NT2/D1 (cell line): ENCODE measurements around the gene RASGEF1B.

Source experiments
- DNase-seq: peaks from one replicate; pipeline ENCODE4 v3.0.0-alpha.2; 2011; ENCODE audit warnings: low read depth, low spot score
- H3K27me3 ChIP-seq: 2 replicates; pipeline ENCODE4 v1.6.0; 2011; ENCODE audit warnings: mild to moderate bottlenecking; ENCODE audit not compliant: insufficient read length, insufficient read depth
- H3K36me3 ChIP-seq: 2 replicates; pipeline ENCODE4 v1.6.1; 2011; ENCODE audit warnings: mild to moderate bottlenecking, low read length, mixed read lengths; ENCODE audit not compliant: insufficient read depth, insufficient read length
- H3K4me1 ChIP-seq: 2 replicates; pipeline ENCODE4 v1.5.1; 2011; ENCODE audit not compliant: insufficient read depth, insufficient read length
- H3K4me3 ChIP-seq: 2 replicates; pipeline ENCODE4 v1.5.1; 2011; ENCODE audit warnings: low read depth; ENCODE audit not compliant: insufficient read length
- H3K9ac ChIP-seq: 2 replicates; pipeline ENCODE4 v1.6.0; 2011; ENCODE audit warnings: low read depth; ENCODE audit not compliant: insufficient read length
- H3K9me3 ChIP-seq: 2 replicates; pipeline ENCODE4 v1.5.1; 2011; ENCODE audit warnings: mild to moderate bottlenecking, low read length; ENCODE audit not compliant: insufficient read depth
- SUZ12 ChIP-seq: IDR thresholded peaks from 2 replicates; pipeline ENCODE4 v1.6.1; 2011; ENCODE audit not compliant: insufficient read length, insufficient read depth; ENCODE audit errors: extremely low read depth
- YY1 ChIP-seq: IDR thresholded peaks from 2 replicates; pipeline ENCODE4 v1.6.1; 2011; ENCODE audit not compliant: insufficient read length, insufficient read depth
- ZNF274 ChIP-seq: IDR thresholded peaks from 2 replicates; pipeline ENCODE4 v1.6.1; 2011; ENCODE audit warnings: mild to moderate bottlenecking, low read depth, low read length

RASGEF1B gene

GRCh38 chr4:81505726-81506125 is 34.0 kb upstream of the RASGEF1B start:
- Histone ChIP-seq H3K36me3 (no peaks in the 10 kb centered on the region), H3K9me3 (no peaks in the 10 kb centered on the region), H3K9ac (no peak overlapping the region), H3K27me3 (no peaks in the 10 kb centered on the region), H3K4me3 (no peak overlapping the region), H3K4me1 (no peaks in the 10 kb centered on the region)
- no peak for DNase-seq
- no peak for TF ChIP-seq YY1
- TF ChIP-seq SUZ12, result no peak
- no peak for TF ChIP-seq ZNF274

DNA sequence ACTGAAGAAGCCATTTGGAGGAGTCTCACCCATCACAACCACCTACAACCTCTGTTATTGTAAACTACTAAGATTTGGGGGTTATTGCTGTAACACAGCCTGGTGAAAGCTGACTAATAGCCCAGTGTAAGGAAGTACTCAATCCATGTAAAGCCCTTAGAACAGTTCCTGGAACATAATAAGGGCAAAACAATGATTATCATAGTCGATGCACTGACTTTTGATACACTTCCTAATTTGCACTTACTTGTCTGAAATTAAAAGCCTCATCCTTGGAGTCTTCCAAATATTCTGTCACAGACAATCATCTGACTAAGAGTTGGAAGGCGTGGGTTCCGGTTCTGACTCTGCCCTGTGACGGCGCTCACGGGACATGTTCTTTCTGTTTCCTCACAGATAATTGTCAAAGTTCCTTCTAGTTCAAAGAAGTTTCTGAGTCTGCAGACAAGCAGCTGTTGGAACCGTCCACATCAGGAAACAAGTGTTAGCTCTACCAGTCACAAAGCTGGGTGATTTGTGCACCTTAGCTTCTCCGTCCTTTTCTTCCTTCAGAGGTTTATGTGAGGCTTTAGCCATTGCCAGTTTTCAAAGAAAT is 33.4 kb upstream of the RASGEF1B start:
- no peak overlapping the region for H3K9ac ChIP-seq
- no peaks in the 10 kb centered on the region for H3K9me3 ChIP-seq
- H3K4me3 ChIP-seq, result no peak overlapping the region
- H3K4me1 ChIP-seq, result no peaks in the 10 kb centered on the region
- H3K27me3 ChIP-seq, result no peaks in the 10 kb centered on the region
- TF ChIP-seq ZNF274, result no peak
- TF ChIP-seq YY1, result no peak
- no peak for TF ChIP-seq SUZ12
- no peaks in the 10 kb centered on the region for H3K36me3 ChIP-seq
- no peak for DNase-seq

- TF ChIP-seq SUZ12 (no peak), ZNF274 (no peak), YY1 (no peak)
- no peak for DNase-seq
- H3K4me3 ChIP-seq, result no peak overlapping the region
These were observed 32.7 kb upstream of the RASGEF1B start for GRCh38 chr4:81504112-81505003.

GRCh38 chr4:81503586-81503985 is 31.9 kb upstream of the RASGEF1B start:
- no peaks in the 10 kb centered on the region for H3K9me3 ChIP-seq
- TF ChIP-seq SUZ12 (no peak), ZNF274 (no peak), YY1 (no peak)
- H3K9ac ChIP-seq, result no peak overlapping the region
- DNase-seq, result no peak
- no peaks in the 10 kb centered on the region for H3K4me1 ChIP-seq
- H3K27me3 ChIP-seq, result no peaks in the 10 kb centered on the region
- no peak overlapping the region for H3K4me3 ChIP-seq
- no peaks in the 10 kb centered on the region for H3K36me3 ChIP-seq

More at GRCh38 chr4:81504112-81505003, 32.7 kb upstream of the RASGEF1B start:
- Histone ChIP-seq H3K9ac (no peak overlapping the region), H3K4me1 (no peaks in the 10 kb centered on the region), H3K27me3 (no peaks in the 10 kb centered on the region), H3K36me3 (no peaks in the 10 kb centered on the region), H3K9me3 (no peaks in the 10 kb centered on the region)

DNA sequence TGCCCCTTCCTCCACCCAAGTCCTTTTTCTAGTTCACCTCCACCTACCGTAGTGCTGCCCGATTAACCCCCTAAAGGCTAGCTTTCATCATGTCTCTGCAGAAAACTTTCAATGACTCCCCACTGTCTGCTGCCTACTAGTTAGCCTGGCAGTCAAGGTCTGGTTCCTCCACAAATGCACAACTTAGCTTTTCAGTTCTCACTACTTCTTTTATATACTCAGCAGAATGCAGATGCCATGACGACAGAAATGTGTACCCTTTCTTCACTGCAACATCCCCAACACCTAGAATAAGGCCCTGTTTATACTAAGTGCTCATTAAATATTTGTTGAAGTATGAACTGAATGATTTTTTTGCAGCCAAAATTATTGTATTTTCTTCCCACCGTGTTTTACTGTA is 30.9 kb upstream of the RASGEF1B start:
- no peaks in the 10 kb centered on the region for H3K36me3 ChIP-seq
- H3K9ac ChIP-seq, result no peak overlapping the region
- H3K9me3 ChIP-seq, result no peaks in the 10 kb centered on the region
- H3K27me3 ChIP-seq, result no peaks in the 10 kb centered on the region
- H3K4me3 ChIP-seq, result no peak overlapping the region
- no peak for TF ChIP-seq ZNF274
- no peak for TF ChIP-seq YY1
- TF ChIP-seq SUZ12, result no peak
- no peak for DNase-seq
- H3K4me1 ChIP-seq, result no peaks in the 10 kb centered on the region

DNA sequence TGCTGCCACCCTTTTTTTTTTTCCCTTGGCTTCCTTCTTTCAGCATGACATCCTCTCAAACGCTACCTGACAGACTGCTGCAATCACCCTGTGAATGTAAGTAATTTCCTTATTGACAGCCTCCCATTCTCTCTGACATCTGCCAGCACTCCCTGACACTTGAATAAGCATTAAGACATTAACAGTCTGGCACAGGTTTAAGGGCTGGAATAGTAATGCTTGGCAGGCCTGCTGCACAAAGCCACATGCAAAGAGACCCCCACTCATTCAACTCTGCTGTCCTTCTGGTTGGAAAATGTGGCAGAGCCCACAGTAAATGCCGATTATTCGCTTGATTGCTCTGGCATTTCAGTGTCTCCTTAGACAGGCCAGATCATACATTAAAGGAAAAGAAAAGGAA is 28.1 kb upstream of the RASGEF1B start:
- H3K9ac ChIP-seq, result no peak overlapping the region
- no peak overlapping the region for H3K4me3 ChIP-seq
- H3K27me3 ChIP-seq, result no peaks in the 10 kb centered on the region
- TF ChIP-seq YY1 (no peak), SUZ12 (no peak), ZNF274 (no peak)
- no peaks in the 10 kb centered on the region for H3K4me1 ChIP-seq
- H3K36me3 ChIP-seq, result no peaks in the 10 kb centered on the region
- DNase-seq, result no peak
- no peaks in the 10 kb centered on the region for H3K9me3 ChIP-seq

- no peak overlapping the region for H3K4me3 ChIP-seq
- no peaks in the 10 kb centered on the region for H3K4me1 ChIP-seq
- no peaks in the 10 kb centered on the region for H3K27me3 ChIP-seq
- H3K9me3 ChIP-seq, result no peaks in the 10 kb centered on the region
- H3K36me3 ChIP-seq, result no peaks in the 10 kb centered on the region
- TF ChIP-seq SUZ12 (no peak), ZNF274 (no peak), YY1 (no peak)
- DNase-seq, result no peak
- H3K9ac ChIP-seq, result no peak overlapping the region
These were observed 26.9 kb upstream of the RASGEF1B start for GRCh38 chr4:81498551-81499099.
